Measurements from ENCODE around the gene EXOC6B.

EXOC6B gene

DNA sequence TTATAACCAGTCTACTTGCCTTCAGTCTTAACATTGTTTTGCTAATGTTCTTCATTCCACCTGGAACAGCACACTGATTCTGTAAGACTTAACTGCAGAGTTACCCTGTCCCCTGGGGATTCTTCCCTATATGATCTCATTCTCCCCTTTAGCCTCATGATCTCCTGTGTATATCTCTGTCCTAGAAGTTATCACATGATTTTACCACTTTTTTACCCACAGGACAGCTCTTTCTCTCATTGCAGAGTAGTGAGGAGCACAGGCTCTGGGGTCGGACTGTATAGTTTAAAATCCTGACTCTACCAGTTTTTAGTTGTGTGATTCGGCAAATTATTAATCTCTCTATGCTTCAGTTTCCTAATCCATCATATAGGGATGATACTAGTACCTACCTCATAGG lies 14.2 kb upstream of the EXOC6B start:
- no peak overlapping the region for H3K27ac Mint-ChIP-seq
- no peaks in the 10 kb centered on the region for H3K9me3 Mint-ChIP-seq
- H3K27me3 Mint-ChIP-seq: peaks cover 5% of the 10 kb centered on the region

DNA sequence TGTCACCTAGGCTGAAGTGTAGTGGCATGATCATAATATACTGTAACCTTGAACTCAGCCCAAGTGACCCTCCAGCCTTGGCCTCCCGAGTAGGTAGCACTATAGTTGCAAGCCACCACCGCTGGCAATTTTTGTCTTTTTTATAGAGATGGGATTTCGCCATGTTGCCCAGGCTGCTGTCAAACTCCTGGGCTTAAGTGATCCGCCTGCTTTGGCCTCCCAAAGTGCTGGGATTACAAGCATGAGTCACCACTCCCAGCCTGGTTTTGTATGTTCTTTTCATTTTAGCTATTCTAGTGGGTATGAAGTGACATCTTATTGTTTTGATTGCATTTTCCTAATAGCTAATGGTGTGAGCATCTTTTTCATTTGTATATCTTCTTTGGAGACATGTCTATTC lies 11.3 kb upstream of the EXOC6B start:
- H3K27ac Mint-ChIP-seq: no peak overlapping the region
- H3K4me3 Mint-ChIP-seq: no peak overlapping the region
- no peaks in the 10 kb centered on the region for H3K36me3 Mint-ChIP-seq
- no peaks in the 10 kb centered on the region for H3K9me3 Mint-ChIP-seq
- peaks cover 13% of the 10 kb centered on the region for H3K4me1 Mint-ChIP-seq
- H3K27me3 Mint-ChIP-seq: peaks cover 2% of the 10 kb centered on the region

More for the DNA sequence above, 14.2 kb upstream of the EXOC6B start:
- Mint-ChIP-seq H3K36me3 (no peaks in the 10 kb centered on the region), H3K4me1 (no peaks in the 10 kb centered on the region), H3K4me3 (no peak overlapping the region)

DNA sequence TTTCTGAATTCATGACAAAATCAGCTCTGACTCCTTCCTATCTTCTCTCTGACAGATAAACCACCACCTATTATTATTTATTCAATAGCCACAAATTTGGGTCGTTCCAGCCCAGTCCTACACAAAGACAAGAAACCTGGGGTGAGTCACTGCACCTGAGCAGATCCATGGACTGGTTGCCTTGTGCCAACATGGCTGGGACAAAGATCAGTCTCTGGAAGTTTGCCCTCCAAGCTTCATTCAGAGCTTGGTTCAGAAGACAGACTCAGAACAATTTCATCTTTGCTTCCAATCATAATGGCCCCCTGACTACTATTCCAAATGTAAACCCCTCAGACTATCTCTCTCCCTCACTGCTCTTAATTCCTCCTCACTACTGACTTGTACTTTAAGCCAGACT lies 9.6 kb upstream of the EXOC6B start:
- no peaks in the 10 kb centered on the region for H3K9me3 Mint-ChIP-seq
- peaks cover 13% of the 10 kb centered on the region for H3K4me1 Mint-ChIP-seq
- H3K4me3 Mint-ChIP-seq: no peak overlapping the region
- H3K36me3 Mint-ChIP-seq: no peaks in the 10 kb centered on the region
- no peaks in the 10 kb centered on the region for H3K27me3 Mint-ChIP-seq
- H3K27ac Mint-ChIP-seq: no peak overlapping the region

DNA sequence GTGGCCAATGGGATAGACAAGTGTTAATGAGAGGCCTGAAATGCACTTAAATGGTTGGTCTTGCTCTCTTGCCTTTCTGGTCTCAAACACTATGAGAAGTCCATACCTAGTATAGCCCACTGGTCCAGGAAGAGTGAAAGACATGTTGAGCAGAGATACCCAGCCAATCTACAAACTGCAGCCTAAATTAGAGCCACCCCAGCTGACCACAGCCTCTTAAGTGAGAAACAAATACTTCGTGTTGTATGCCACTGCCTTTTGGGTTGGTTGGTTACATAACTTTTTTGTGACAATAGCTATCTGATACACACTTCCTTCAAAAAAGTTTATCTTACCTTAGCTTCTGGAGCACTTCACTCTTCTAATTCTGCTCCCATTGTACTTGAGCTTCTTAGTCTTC lies 8.8 kb upstream of the EXOC6B start:
- no peak overlapping the region for H3K27ac Mint-ChIP-seq
- peaks cover 3% of the 10 kb centered on the region for H3K27me3 Mint-ChIP-seq
- H3K36me3 Mint-ChIP-seq: no peaks in the 10 kb centered on the region

DNA sequence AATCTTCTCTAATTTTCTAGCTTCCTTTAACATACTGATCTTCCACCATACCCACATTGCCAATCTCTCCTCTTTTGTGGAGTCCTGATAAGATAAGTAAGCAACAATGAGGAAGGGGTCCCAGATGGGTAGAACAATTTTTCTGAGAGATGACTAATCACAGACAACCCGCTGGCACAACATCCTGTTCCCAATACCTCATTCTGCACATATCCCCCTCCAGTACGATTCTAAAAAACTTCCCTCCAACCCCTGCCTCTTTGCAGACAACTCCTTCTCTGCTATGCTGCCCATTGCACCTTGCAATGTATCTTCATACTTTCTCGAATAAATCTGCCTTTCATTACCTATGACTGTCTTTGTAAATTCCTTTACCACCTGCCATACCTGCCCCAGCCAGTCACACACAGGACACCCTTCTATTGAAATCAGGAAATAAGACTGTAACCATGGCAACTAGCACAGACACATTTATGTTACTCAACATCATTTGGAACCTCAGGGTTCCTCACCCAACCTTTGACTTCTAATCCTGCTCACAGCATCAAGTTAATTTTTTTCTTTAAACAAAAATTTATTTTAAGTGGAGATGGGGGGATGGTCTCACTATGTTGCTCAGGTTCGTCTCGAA lies 7.4 kb upstream of the EXOC6B start:
- Mint-ChIP-seq H3K27ac (no peak overlapping the region), H3K4me1 (peaks cover 13% of the 10 kb centered on the region), H3K9me3 (no peaks in the 10 kb centered on the region), H3K36me3 (no peaks in the 10 kb centered on the region), H3K27me3 (peaks cover 3% of the 10 kb centered on the region), H3K4me3 (no peak overlapping the region)

More for the DNA sequence above, 8.8 kb upstream of the EXOC6B start:
- Mint-ChIP-seq H3K4me1 (peaks cover 13% of the 10 kb centered on the region), H3K9me3 (no peaks in the 10 kb centered on the region), H3K4me3 (no peak overlapping the region)

DNA sequence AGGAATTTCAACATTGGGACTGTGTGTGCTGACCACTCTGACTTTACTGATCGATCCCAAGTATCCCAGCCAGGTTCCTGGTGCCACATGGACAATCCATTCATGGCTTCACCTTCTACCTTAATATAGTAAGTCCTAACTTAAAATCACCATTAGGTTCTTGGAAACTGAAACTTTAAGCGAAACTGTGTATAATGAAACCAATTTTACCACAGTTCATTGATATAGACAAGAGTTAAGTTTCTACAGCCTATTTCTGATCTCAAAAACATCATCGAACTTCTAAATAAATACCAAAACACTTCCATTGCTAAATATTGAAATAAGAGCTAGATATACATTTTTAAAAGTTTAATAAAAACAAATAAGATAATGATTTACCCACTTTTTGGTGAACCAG lies 4.4 kb upstream of the EXOC6B start:
- no peaks in the 10 kb centered on the region for H3K9me3 Mint-ChIP-seq
- no peak overlapping the region for H3K27ac Mint-ChIP-seq
- H3K4me3 Mint-ChIP-seq: no peak overlapping the region
- H3K36me3 Mint-ChIP-seq: no peaks in the 10 kb centered on the region
- H3K4me1 Mint-ChIP-seq: peaks cover 21% of the 10 kb centered on the region
- H3K27me3 Mint-ChIP-seq: peaks cover 3% of the 10 kb centered on the region

DNA sequence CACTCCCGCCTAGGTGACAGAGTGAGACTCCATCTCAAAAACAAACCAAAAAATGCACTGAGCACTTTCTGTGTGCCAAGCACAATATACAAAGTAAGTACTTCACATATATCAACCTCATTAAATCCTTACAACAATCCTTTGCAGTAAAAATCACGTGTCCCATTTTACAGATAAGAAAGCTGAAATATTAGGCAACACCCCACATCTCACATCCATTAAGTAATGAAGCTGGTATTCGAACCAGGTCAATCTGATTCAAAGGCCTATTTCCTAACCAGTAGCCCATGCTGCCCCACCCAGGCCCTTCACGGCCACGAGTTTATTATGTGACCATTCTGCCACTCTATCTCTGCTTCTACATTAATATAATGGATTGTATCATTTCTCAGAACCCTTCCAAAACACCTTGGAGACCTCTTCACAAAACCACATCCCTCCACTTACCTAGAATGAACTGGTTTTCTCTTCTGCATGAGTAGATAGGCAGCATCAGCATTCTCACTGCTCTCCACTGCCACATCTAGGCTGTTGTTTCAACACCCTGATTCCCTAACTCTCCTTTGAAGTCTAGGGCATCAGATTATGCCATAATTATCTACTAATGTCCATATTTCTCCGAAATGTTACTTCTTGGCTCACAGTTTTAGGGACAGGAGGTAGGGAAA lies 3.1 kb upstream of the EXOC6B start:
- Mint-ChIP-seq H3K4me3 (no peak overlapping the region), H3K27ac (no peak overlapping the region), H3K9me3 (no peaks in the 10 kb centered on the region), H3K36me3 (no peaks in the 10 kb centered on the region), H3K4me1 (peaks cover 33% of the 10 kb centered on the region), H3K27me3 (peaks cover 3% of the 10 kb centered on the region)

DNA sequence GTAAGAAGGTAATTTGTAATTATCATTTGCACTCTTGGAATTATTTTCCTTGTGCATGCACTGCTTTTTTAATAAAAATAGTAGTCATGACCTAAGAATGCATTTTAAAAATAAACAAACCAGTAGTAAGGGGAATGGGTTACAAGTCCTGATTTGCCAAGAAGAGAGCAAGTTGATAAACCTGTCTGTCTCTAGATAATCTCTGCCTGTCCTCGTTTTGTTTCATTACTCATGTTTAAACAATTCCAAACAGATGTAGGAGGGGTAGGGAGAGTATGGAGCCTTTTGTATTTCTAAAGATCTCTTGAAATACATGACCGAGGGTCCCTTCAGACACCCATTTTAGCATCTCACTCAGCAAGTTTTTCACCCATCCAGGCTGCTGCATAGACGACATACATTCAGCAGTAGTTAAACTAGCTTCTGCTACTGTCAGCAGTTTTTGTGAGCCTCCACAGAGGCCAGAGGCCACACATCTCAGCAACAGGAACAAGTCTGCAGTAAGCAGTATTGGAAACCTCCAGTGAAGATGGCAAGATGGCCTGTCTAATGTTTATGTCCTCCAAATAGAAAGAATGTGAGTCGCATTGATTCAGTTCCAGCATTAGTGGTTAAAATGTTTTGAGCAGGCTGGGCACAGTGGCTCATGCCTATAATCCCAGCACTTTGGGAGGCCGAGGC lies 2.3 kb upstream of the EXOC6B start:
- H3K27me3 Mint-ChIP-seq: peaks cover 3% of the 10 kb centered on the region
- no peaks in the 10 kb centered on the region for H3K9me3 Mint-ChIP-seq
- H3K36me3 Mint-ChIP-seq: no peaks in the 10 kb centered on the region
- H3K27ac Mint-ChIP-seq: no peak overlapping the region
- peaks cover 28% of the 10 kb centered on the region for H3K4me1 Mint-ChIP-seq
- no peak overlapping the region for H3K4me3 Mint-ChIP-seq

DNA sequence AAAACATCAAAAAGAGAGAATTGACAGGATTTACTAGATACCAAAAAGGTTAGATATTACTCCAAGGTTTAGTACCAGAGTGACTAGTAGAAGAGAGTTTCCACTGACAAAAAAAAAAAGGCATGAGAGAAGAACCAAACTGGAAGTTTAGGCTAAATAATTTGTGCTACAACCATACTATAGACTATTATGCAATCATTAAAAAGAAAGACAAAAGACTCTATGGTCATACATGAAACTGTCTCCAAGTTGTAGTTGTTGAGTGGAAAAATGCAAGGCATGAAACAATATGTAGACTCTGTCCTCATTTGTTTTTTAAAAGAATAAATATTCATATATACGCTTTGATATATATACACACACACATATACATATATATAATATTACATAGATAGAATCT lies 1.7 kb upstream of the EXOC6B start:
- no peaks in the 10 kb centered on the region for H3K9me3 Mint-ChIP-seq
- no peaks in the 10 kb centered on the region for H3K36me3 Mint-ChIP-seq
- no peak overlapping the region for H3K4me3 Mint-ChIP-seq
- peaks cover 30% of the 10 kb centered on the region for H3K4me1 Mint-ChIP-seq
- H3K27ac Mint-ChIP-seq: no peak overlapping the region
- H3K27me3 Mint-ChIP-seq: peaks cover 3% of the 10 kb centered on the region

DNA sequence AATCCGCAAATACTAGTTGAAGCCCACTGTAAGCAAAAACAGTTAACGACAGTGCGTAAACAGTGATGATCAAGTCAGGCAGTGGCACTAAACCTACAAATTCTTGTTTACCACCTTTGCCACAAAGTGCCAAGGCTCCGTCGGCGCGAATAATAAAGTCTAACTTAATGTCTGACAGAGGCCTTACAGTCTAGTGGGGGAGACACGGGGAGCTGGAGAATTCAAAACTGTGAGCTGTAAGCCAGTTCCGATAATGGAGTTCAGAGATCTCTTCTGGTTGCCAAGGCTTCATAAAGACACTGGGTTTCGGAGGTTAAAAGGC lies 284 bp upstream of the EXOC6B start:
- peak overlapping the region; percentile 95 for H3K4me3 Mint-ChIP-seq
- no peaks in the 10 kb centered on the region for H3K9me3 Mint-ChIP-seq
- H3K27ac Mint-ChIP-seq: peak overlapping the region; percentile 79
- H3K36me3 Mint-ChIP-seq: peaks cover 3% of the 10 kb centered on the region
- peaks cover 3% of the 10 kb centered on the region for H3K27me3 Mint-ChIP-seq
- peaks cover 44% of the 10 kb centered on the region for H3K4me1 Mint-ChIP-seq

DNA sequence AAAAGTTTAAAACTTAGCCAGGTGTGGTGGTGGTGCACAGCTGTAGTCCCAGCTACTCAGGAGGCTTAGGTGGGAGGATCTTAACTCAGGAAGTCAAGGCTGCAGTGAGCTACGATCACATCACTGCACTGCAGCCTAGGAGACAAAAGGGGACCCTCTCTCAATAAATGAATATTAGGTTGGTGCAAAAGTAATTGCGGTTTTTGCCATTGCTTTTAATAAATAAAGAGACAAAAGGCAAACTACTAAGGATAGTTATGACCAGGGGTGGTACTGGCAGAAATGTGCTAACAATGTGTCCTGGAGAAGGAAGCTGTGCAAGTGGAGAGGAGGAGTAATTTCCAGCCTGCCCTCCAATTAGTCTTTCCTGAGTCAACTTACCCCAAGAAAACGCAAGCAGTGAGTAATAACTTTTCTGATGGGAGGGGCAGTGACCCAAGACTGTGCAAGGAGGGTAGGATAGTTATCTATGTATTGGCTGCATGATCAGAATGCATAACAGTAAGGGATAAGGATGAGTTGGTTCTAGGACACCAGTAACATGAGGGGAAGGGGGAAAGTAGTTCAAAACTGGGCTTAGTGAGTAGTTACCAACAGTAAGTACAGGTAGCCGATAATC lies 1.5 kb downstream of the EXOC6B start:
- H3K36me3 Mint-ChIP-seq: peaks cover 6% of the 10 kb centered on the region
- no peaks in the 10 kb centered on the region for H3K9me3 Mint-ChIP-seq
- peak overlapping the region; percentile 95 for H3K4me3 Mint-ChIP-seq
- no peaks in the 10 kb centered on the region for H3K27me3 Mint-ChIP-seq
- H3K27ac Mint-ChIP-seq: no peak overlapping the region
- H3K4me1 Mint-ChIP-seq: peaks cover 59% of the 10 kb centered on the region

DNA sequence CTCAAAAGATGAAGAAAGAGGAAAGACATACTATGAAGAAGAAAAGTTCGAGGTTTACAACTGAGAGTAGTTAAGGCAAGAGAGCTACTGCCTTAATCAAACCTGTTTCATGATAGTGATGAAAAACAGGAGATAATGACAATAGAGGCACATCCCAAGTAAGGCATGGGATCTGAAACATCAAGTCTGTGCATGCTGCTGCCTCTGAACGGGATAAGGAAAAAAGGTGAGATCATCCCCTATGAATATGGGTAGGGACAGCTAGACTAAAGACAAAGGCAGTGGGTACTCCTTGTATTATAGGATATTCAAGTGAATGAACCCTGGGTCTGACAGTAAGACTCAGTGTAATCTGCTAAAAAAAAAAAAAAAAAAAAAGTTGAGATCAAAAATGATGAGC lies 3.0 kb downstream of the EXOC6B start:
- Mint-ChIP-seq H3K36me3 (peaks cover 8% of the 10 kb centered on the region), H3K27ac (no peak overlapping the region), H3K9me3 (no peaks in the 10 kb centered on the region), H3K4me3 (peak overlapping the region; percentile 2), H3K27me3 (no peaks in the 10 kb centered on the region), H3K4me1 (peaks cover 65% of the 10 kb centered on the region)

DNA sequence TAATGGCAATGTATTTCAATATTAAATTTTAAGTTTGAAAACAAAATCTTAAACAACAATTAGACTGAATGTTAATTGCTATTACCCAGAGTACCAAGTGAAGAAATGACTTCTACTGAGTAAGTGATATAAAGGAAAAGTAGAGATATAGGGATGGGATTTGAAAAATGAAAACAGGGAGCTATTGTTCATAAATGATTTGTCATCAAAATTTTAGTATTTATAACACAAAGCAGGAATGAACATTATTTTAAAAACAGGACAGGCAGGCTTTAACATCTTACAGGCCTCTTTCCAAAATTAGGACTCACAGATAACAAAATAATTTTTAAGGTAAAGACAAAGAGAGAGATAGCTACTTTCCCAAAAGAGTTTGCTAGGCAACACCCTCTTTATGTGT lies 3.9 kb downstream of the EXOC6B start:
- Mint-ChIP-seq H3K27me3 (no peaks in the 10 kb centered on the region), H3K36me3 (peaks cover 8% of the 10 kb centered on the region), H3K4me1 (peaks cover 71% of the 10 kb centered on the region), H3K9me3 (no peaks in the 10 kb centered on the region), H3K4me3 (no peak overlapping the region), H3K27ac (no peak overlapping the region)

DNA sequence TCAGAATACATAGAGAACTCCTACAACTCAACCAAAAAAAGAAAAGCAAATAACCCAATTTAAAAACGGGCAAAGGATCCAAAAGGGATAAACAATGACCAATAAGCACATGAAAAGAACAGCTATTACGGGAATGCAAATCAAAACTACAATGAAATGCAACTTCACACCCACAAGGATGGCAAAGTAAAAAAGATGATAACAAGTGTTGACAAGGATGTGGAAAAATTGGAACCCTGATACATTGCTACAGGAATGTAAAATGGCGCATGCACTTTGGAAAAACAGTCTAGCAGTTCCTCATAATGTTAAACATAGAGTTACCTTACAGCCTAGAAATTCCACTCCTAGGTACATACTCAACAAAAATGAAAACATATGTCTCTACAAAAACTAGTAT lies 4.7 kb downstream of the EXOC6B start:
- H3K9me3 Mint-ChIP-seq: no peaks in the 10 kb centered on the region
- H3K4me3 Mint-ChIP-seq: no peak overlapping the region
- no peaks in the 10 kb centered on the region for H3K27me3 Mint-ChIP-seq
- H3K36me3 Mint-ChIP-seq: peaks cover 8% of the 10 kb centered on the region
- H3K27ac Mint-ChIP-seq: no peak overlapping the region
- H3K4me1 Mint-ChIP-seq: peaks cover 73% of the 10 kb centered on the region

DNA sequence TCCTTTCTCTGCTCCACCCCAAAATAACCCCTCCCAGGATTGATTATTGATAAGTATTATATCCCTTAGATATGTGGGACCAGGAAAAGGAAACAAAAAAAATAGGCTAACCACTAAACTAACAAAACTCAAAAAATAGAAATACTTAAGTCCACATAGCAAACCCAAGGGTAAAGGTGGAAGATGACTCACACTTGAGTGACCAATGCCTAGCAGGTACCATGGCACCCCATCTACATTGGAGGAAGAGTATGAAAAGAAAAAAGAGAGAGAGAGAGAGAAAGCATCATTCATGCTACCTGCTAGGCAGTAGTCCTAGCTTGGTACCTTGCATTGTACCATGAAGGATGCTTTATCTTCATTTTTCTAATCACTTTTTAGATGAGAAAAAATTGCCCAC lies 6.3 kb downstream of the EXOC6B start:
- H3K27ac Mint-ChIP-seq: no peak overlapping the region
- peaks cover 11% of the 10 kb centered on the region for H3K36me3 Mint-ChIP-seq
- no peaks in the 10 kb centered on the region for H3K9me3 Mint-ChIP-seq
- H3K4me1 Mint-ChIP-seq: peaks cover 64% of the 10 kb centered on the region
- no peaks in the 10 kb centered on the region for H3K27me3 Mint-ChIP-seq
- H3K4me3 Mint-ChIP-seq: no peak overlapping the region

DNA sequence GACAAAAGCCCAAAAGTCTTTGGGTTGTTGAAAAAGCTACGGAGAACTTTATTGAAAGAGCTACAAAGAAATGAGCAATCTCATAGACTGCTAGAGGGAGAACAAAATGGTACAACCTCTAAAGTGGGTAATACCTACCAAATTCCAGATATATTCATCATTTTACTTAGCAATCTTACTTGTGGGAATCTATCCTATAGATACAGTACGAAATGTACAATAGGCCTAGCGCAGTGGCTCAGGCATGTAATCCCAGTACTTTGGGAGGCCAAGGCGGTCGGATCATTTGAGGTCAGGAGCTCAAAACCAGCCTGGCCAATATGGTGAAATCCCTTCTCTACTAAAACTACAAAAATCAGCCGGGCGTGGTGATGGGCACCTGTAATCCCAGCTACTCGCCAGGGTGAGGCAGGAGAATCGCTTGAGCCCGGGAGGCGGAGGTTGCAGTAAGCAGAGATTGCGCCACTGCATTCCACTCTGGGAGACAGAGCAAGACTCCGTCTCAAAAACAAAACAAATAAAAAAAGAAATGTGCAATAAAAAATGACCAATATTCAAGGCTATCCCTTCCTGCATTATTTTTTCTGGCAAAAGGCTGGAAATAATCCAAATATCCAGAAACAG lies 10.1 kb downstream of the EXOC6B start:
- H3K4me1 Mint-ChIP-seq: peaks cover 51% of the 10 kb centered on the region

More for the DNA sequence above, 10.1 kb downstream of the EXOC6B start:
- no peak overlapping the region for H3K4me3 Mint-ChIP-seq
- no peak overlapping the region for H3K27ac Mint-ChIP-seq
- H3K27me3 Mint-ChIP-seq: no peaks in the 10 kb centered on the region
- no peaks in the 10 kb centered on the region for H3K9me3 Mint-ChIP-seq
- peaks cover 5% of the 10 kb centered on the region for H3K36me3 Mint-ChIP-seq
